Right lung (tissue), 5 donors: ENCODE results near the gene CERK. TPM values are rescaled to one million over a fixed set of nuclear protein-coding genes. Genes with fewer than 3 reads are reported as not detected.

Source experiments
- DNase-seq, 2 donors: peaks; one replicate each; pipeline ENCODE4 v3.0.0-alpha.2; 2013
- polyA plus RNA-seq, 5 donors: library from polyadenylated mRNA; unstranded; fragments of 120-200 nt; gene quantifications; one replicate each; pipeline versions ENCODE4 v1.2.1 to v1.2.3, GENCODE V29; 2013; ENCODE audit warnings: inconsistent platforms in 1 of 5, low replicate concordance in 1 of 5; ENCODE audit not compliant: insufficient read length in 5 of 5, insufficient read depth in 1 of 5

The CERK gene
- polyA plus RNA-seq, 5 donors = 37.3 to 41.6 (median 40.1) TPM

- DNase-seq = no peak
These were observed 12.4 kb upstream of the CERK start for GRCh38 chr22:46750530-46750800.

GRCh38 chr22:46749682-46750529 lies 11.9 kb upstream of the CERK start:
- DNase-seq = no peak

GRCh38 chr22:46748908-46749675 lies 11.0 kb upstream of the CERK start:
- DNase-seq = no peak

- DNase-seq = no peak
These were observed 10.3 kb upstream of the CERK start for GRCh38 chr22:46748206-46748907.

- DNase-seq = no peak
These were observed 9.6 kb upstream of the CERK start for GRCh38 chr22:46747646-46748045.

GRCh38 chr22:46746620-46747019 lies 8.6 kb upstream of the CERK start:
- no peak for DNase-seq

GRCh38 chr22:46746192-46746591 lies 8.1 kb upstream of the CERK start:
- no peak for DNase-seq

GRCh38 chr22:46744581-46744980 lies 6.5 kb upstream of the CERK start:
- DNase-seq = no peak

- no peak for DNase-seq
These were observed 4.6 kb upstream of the CERK start for GRCh38 chr22:46742576-46743221.

- no peak for DNase-seq
These were observed 4.0 kb upstream of the CERK start for GRCh38 chr22:46741974-46742519.

- DNase-seq = no peak
These were observed 3.1 kb upstream of the CERK start for GRCh38 chr22:46740910-46741780.

GRCh38 chr22:46739094-46739870 lies 1.2 kb upstream of the CERK start:
- DNase-seq = no peak

- DNase-seq = no peak
These were observed 618 bp upstream of the CERK start for GRCh38 chr22:46738647-46739093.

- DNase-seq = no peak
These were observed 712 bp downstream of the CERK start for GRCh38 chr22:46737105-46737975.

- no peak for DNase-seq
These were observed 1.3 kb downstream of the CERK start for GRCh38 chr22:46736705-46737104.

- no peak for DNase-seq
These were observed 2.1 kb downstream of the CERK start for GRCh38 chr22:46735747-46736608.

GRCh38 chr22:46734830-46735453 lies 3.1 kb downstream of the CERK start:
- DNase-seq = no peak
